Common myeloid progenitor, CD34-positive (primary cell): Measurements from ENCODE around the gene HTRA3.

Source experiments
- CTCF ChIA-PET: fragments of 350-600 bp; sonication (Branson Sonifier 250); formaldehyde crosslinking; loops from one replicate; lab custom pipeline; 2021; ENCODE audit warnings: antibody characterized with exemption; lab: Charles Lee
- POLR2A ChIA-PET: fragments of 350-600 bp; sonication (Branson Sonifier 250); formaldehyde crosslinking; loops from one replicate; lab custom pipeline; 2021; ENCODE audit warnings: antibody characterized with exemption; lab: Charles Lee
- DNase-seq, 3 donors: peaks; one replicate each; pipeline versions ENCODE4 v3.0.0 to v3.0.0-alpha.2; 2013
- H3K27ac ChIP-seq, 2 experiments: 1 replicate in 1 of 2; 2 replicates in 1 of 2; pipeline ENCODE4 v1.7.0; 2013; ENCODE audit warnings: inconsistent platforms in 2 of 2, low read length in 2 of 2, mild to moderate bottlenecking in 2 of 2, low read depth in 1 of 2, moderate library complexity in 1 of 2; ENCODE audit not compliant: severe bottlenecking in 2 of 2, insufficient read depth in 1 of 2, poor library complexity in 1 of 2
- H3K27me3 ChIP-seq, 5 experiments: replicated peaks in 2 of 5; 1 replicate in 3 of 5; 2 replicates in 2 of 5; pipeline versions ENCODE4 v1.6.1 to v1.7.0; 2013; ENCODE audit warnings: low read length in 4 of 5, mild to moderate bottlenecking in 2 of 5, moderate library complexity in 2 of 5, inconsistent platforms in 1 of 5; ENCODE audit not compliant: insufficient read depth in 5 of 5, control insufficient read depth in 4 of 5
- H3K36me3 ChIP-seq, 4 experiments: 1 replicate in 2 of 4; 2 replicates in 2 of 4; pipeline versions ENCODE4 v1.6.1 to v1.7.0; 2013; ENCODE audit warnings: low read length in 3 of 4, control low read depth in 1 of 4, mild to moderate bottlenecking in 1 of 4; ENCODE audit not compliant: control insufficient read depth in 4 of 4, insufficient read depth in 4 of 4
- H3K4me1 ChIP-seq, 4 experiments: 1 replicate in 3 of 4; 2 replicates in 1 of 4; pipeline versions ENCODE4 v1.6.1 to v1.7.1; 2013; ENCODE audit warnings: low read length in 3 of 4, mild to moderate bottlenecking in 3 of 4, control low read depth in 1 of 4, inconsistent platforms in 1 of 4, moderate library complexity in 1 of 4; ENCODE audit not compliant: control insufficient read depth in 4 of 4, insufficient read depth in 4 of 4; ENCODE audit errors: control extremely low read depth in 1 of 4
- H3K4me3 ChIP-seq, 7 experiments: 1 replicate in 4 of 7; 2 replicates in 3 of 7; pipeline versions ENCODE4 v1.5.1 to v1.7.0; 2013; ENCODE audit warnings: mild to moderate bottlenecking in 7 of 7, low read length in 6 of 7, moderate library complexity in 6 of 7, inconsistent platforms in 2 of 7, low read depth in 2 of 7, control low read depth in 1 of 7; ENCODE audit not compliant: insufficient read depth in 4 of 7, control insufficient read depth in 1 of 7; ENCODE audit errors: extremely low read depth in 1 of 7
- H3K9me3 ChIP-seq, 5 experiments: 1 replicate in 4 of 5; 2 replicates in 1 of 5; pipeline versions ENCODE4 v1.6.1 to v1.7.1; 2013; ENCODE audit warnings: low read length in 4 of 5, mild to moderate bottlenecking in 2 of 5, inconsistent platforms in 1 of 5, low read depth in 1 of 5, moderate library complexity in 1 of 5; ENCODE audit not compliant: control insufficient read depth in 4 of 5, insufficient read depth in 2 of 5; ENCODE audit errors: control extremely low read depth in 1 of 5
- WGBS: methylation state at CpG from one replicate; pipeline ENCODE4 v1.1.5; 2013; ENCODE audit not compliant: insufficient coverage; 5-methylcytosine and 5-hydroxymethylcytosine counted together

Gene HTRA3

GRCh38 chr4:8233672-8234484 is 35.7 kb upstream of the HTRA3 start:
- Histone ChIP-seq H3K4me3 (no peak overlapping the region), H3K36me3 (peaks cover 3 to 79% (median 52%) of the 10 kb centered on the region in 4 experiments), H3K4me1 (peaks cover 0 to 9% (median 9%) of the 10 kb centered on the region in 4 experiments), H3K9me3 (no peaks in the 10 kb centered on the region), H3K27ac (no peak overlapping the region), H3K27me3 (no peaks in the 10 kb centered on the region)
- ChIA-PET POLR2A (no interaction called here), CTCF (interaction anchor here (3.1 kb wide), 1 partner anchor 57 kb away, joined by 17 read pairs; no protein-coding TSS in a partner anchor)
- WGBS: 100% methylated on average over 4 of the region's 4 CpGs
- DNase-seq: no peak

GRCh38 chr4:8234715-8235114 is 34.8 kb upstream of the HTRA3 start:
- H3K36me3 ChIP-seq: peaks cover 3 to 86% (median 58%) of the 10 kb centered on the region in 4 experiments
- no peaks in the 10 kb centered on the region for H3K27me3 ChIP-seq
- POLR2A ChIA-PET: no interaction called here
- H3K4me1 ChIP-seq: peaks cover 0 to 11% (median 1%) of the 10 kb centered on the region in 4 experiments
- no peak overlapping the region for H3K27ac ChIP-seq
- CTCF ChIA-PET: interaction anchor here (0.8 to 3.1 kb wide), 3 partner anchors 21 to 167 kb away, joined by 3 to 17 read pairs (median 3); no protein-coding TSS in a partner anchor
- H3K9me3 ChIP-seq: no peaks in the 10 kb centered on the region
- DNase-seq: no peak
- H3K4me3 ChIP-seq: no peak overlapping the region
- 100% methylated on average over 1 of the region's 1 CpG for WGBS

- Histone ChIP-seq H3K27ac (no peak overlapping the region), H3K27me3 (no peaks in the 10 kb centered on the region), H3K9me3 (no peaks in the 10 kb centered on the region), H3K36me3 (peaks cover 3 to 91% (median 60%) of the 10 kb centered on the region in 4 experiments), H3K4me3 (no peak overlapping the region), H3K4me1 (peaks cover 0 to 16% (median 3%) of the 10 kb centered on the region in 4 experiments)
- POLR2A ChIA-PET: no interaction called here
- DNase-seq: no peak
- 97% methylated on average over 11 of the region's 13 CpGs for WGBS
- CTCF ChIA-PET: interaction anchor here (0.8 to 3.1 kb wide), 4 partner anchors 9 to 167 kb away, joined by 3 to 17 read pairs (median 4); no protein-coding TSS in a partner anchor
These were observed 34.3 kb upstream of the HTRA3 start for GRCh38 chr4:8235224-8235623.

GRCh38 chr4:8235686-8236085 is 33.9 kb upstream of the HTRA3 start:
- ChIA-PET CTCF (interaction anchor here (0.8 to 3.1 kb wide), 9 partner anchors 7 to 170 kb away, joined by 3 to 17 read pairs (median 4); no protein-coding TSS in a partner anchor), POLR2A (no interaction called here)
- no peak overlapping the region for H3K27ac ChIP-seq
- peaks cover 0 to 21% (median 7%) of the 10 kb centered on the region in 4 experiments for H3K4me1 ChIP-seq
- H3K4me3 ChIP-seq: no peak overlapping the region
- peaks cover 3 to 96% (median 63%) of the 10 kb centered on the region in 4 experiments for H3K36me3 ChIP-seq
- no peak for DNase-seq
- H3K9me3 ChIP-seq: no peaks in the 10 kb centered on the region
- 96% methylated on average over 12 of the region's 12 CpGs for WGBS
- no peaks in the 10 kb centered on the region for H3K27me3 ChIP-seq

- 90% methylated on average over 24 of the region's 24 CpGs for WGBS
- H3K36me3 ChIP-seq: peaks cover 3 to 97% (median 66%) of the 10 kb centered on the region in 4 experiments
- H3K4me3 ChIP-seq: no peak overlapping the region
- ChIA-PET CTCF (interaction anchor here (0.8 to 3.1 kb wide), 9 partner anchors 8 to 170 kb away, joined by 3 to 17 read pairs (median 4); no protein-coding TSS in a partner anchor), POLR2A (interaction anchor here (0.6 kb wide), 1 partner anchor 42 kb away, joined by 5 read pairs; no protein-coding TSS in a partner anchor)
- DNase-seq: no peak
- H3K4me1 ChIP-seq: peaks cover 0 to 25% (median 10%) of the 10 kb centered on the region in 4 experiments
- no peak overlapping the region for H3K27ac ChIP-seq
- no peaks in the 10 kb centered on the region for H3K27me3 ChIP-seq
- no peaks in the 10 kb centered on the region for H3K9me3 ChIP-seq
These were observed 33.2 kb upstream of the HTRA3 start for GRCh38 chr4:8236106-8236919.

- no peaks in the 10 kb centered on the region for H3K9me3 ChIP-seq
- DNase-seq: no peak
- ChIA-PET POLR2A (no interaction called here), CTCF (interaction anchor here (1.2 to 3.1 kb wide), 5 partner anchors 8 to 169 kb away, joined by 3 to 17 read pairs (median 11); no protein-coding TSS in a partner anchor)
- no peak overlapping the region for H3K4me3 ChIP-seq
- no peak overlapping the region for H3K27ac ChIP-seq
- H3K4me1 ChIP-seq: peaks cover 0 to 25% (median 11%) of the 10 kb centered on the region in 4 experiments
- 98% methylated on average over 9 of the region's 9 CpGs for WGBS
- peaks cover 3 to 97% (median 66%) of the 10 kb centered on the region in 4 experiments for H3K36me3 ChIP-seq
- no peaks in the 10 kb centered on the region for H3K27me3 ChIP-seq
These were observed 32.7 kb upstream of the HTRA3 start for GRCh38 chr4:8236920-8237195.
